ENCODE data around the gene COLEC12. TPM values are rescaled to one million over a fixed set of nuclear protein-coding genes. Genes with fewer than 3 reads are reported as not detected.

Gene COLEC12
- total RNA-seq, 3 donors from 2014 or later, result 2.4 to 12.1 (median 4.7) TPM

GRCh38 chr18:505483-506122 is 5.1 kb upstream of the COLEC12 start:
- no peaks in the 10 kb centered on the region for H3K36me3 ChIP-seq (ENCODE audit: low read depth)
- no peaks in the 10 kb centered on the region for H3K4me1 ChIP-seq (ENCODE audit: low read depth)
- H3K4me3 ChIP-seq, result no peak overlapping the region
- intact Hi-C loops (cut with DNase I, micrococcal nuclease), result no loop called here
- no peak for DNase-seq
- TF ChIP-seq, protein P1, sequence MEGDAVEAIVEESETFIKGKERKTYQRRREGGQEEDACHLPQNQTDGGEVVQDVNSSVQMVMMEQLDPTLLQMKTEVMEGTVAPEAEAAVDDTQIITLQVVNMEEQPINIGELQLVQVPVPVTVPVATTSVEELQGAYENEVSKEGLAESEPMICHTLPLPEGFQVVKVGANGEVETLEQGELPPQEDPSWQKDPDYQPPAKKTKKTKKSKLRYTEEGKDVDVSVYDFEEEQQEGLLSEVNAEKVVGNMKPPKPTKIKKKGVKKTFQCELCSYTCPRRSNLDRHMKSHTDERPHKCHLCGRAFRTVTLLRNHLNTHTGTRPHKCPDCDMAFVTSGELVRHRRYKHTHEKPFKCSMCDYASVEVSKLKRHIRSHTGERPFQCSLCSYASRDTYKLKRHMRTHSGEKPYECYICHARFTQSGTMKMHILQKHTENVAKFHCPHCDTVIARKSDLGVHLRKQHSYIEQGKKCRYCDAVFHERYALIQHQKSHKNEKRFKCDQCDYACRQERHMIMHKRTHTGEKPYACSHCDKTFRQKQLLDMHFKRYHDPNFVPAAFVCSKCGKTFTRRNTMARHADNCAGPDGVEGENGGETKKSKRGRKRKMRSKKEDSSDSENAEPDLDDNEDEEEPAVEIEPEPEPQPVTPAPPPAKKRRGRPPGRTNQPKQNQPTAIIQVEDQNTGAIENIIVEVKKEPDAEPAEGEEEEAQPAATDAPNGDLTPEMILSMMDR (IDR thresholded peaks at IDR 0.05), result no peak
- H3K9me3 ChIP-seq, result no peaks in the 10 kb centered on the region
- no peak for ATAC-seq

GRCh38 chr18:501406-501714 is 859 bp upstream of the COLEC12 start:
- intact Hi-C loops (cut with DNase I, micrococcal nuclease), result no loop called here
- Histone ChIP-seq H3K36me3 (ENCODE audit: low read depth) (no peaks in the 10 kb centered on the region), H3K4me1 (ENCODE audit: low read depth) (no peaks in the 10 kb centered on the region), H3K9me3 (no peaks in the 10 kb centered on the region), H3K4me3 (no peak overlapping the region)
- no peak for DNase-seq
- no peak for ATAC-seq
- TF ChIP-seq, protein P1 (IDR thresholded peaks at IDR 0.05), result no peak

DNA sequence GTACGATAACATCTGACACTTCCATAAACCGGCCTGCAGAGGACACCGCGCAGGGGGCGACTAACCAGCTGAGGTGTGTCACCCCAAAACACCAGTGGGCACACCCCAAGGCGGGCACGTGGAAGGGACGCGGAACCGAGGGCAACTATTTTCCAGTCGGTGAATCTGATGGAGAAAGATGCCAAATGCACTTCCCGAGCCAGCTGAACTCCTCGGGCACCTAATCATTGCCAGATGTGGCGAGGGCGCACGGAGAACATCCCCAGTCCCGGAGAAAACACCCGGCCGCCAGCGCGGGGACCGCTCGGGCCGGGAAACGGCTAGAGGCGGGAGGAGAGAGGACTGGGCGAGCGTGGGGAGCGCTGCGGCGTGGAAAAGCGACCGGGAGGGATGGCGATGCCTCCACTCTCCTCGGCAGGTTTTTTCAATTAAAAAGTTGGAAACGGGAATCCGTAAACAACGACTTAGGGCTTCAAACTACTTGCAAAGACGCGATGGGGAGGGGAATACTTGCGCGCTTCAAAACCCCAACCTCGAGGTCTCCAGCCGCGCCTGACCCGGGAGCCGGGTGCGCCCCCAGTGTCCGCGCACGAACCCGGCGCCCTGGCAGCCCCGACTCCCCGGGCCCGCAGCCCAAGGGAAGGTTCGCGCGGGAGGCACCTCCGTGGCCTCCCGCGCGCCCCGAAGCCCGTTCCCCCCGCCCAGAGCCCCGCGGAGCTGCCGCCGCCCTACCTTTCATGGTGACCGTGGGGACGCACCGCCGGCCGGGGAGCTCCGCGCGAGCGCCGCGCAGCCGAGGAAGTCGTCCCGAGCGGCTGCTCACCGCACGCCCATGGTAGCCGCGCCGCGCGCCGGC is 497 bp downstream of the COLEC12 start:
- Histone ChIP-seq H3K4me1 (ENCODE audit: low read depth) (no peaks in the 10 kb centered on the region), H3K36me3 (ENCODE audit: low read depth) (no peaks in the 10 kb centered on the region), H3K9me3 (no peaks in the 10 kb centered on the region), H3K4me3 (no peak overlapping the region)
- TF ChIP-seq, protein P1 (IDR thresholded peaks at IDR 0.05), result no peak
- ATAC-seq (no peak), DNase-seq (no peak)
- intact Hi-C loops (cut with DNase I, micrococcal nuclease), result no loop called here

GRCh38 chr18:498931-499775 is 1.3 kb downstream of the COLEC12 start:
- ATAC-seq (no peak), DNase-seq (no peak)
- TF ChIP-seq, protein P1 (IDR thresholded peaks at IDR 0.05), result no peak
- intact Hi-C loops (cut with DNase I, micrococcal nuclease), result no loop called here
- Histone ChIP-seq H3K9me3 (no peaks in the 10 kb centered on the region), H3K4me1 (ENCODE audit: low read depth) (no peaks in the 10 kb centered on the region), H3K4me3 (no peak overlapping the region), H3K36me3 (ENCODE audit: low read depth) (no peaks in the 10 kb centered on the region)

DNA sequence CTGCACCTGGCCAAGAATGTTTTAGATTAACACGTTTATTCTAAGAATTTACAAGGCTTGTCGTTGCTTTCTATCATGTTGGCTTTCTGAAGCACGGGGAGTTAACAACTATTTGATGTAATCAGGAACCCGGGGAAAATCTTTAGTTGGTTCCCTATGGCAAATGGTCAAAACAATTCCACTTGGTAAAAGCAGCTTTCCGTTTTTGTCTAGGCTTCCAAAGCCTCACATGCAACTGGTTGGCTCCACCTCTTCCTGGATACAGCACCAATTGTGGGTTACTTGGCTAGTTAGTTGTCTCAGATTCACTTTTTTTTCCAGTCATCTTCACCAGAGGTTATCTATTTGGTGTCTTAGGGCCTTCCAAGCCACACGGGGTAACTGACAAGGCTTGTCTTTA is 2.8 kb downstream of the COLEC12 start:
- Histone ChIP-seq H3K9me3 (no peaks in the 10 kb centered on the region), H3K4me1 (ENCODE audit: low read depth) (no peaks in the 10 kb centered on the region), H3K4me3 (no peak overlapping the region), H3K36me3 (ENCODE audit: low read depth) (no peaks in the 10 kb centered on the region)
- ATAC-seq (no peak), DNase-seq (no peak)
- TF ChIP-seq, protein P1 (IDR thresholded peaks at IDR 0.05), result no peak
- intact Hi-C loops (cut with DNase I, micrococcal nuclease), result no loop called here
